ENCODE measurements around the gene UFD1.

GRCh38 chr22:19456541-19456940 is 22.5 kb downstream of the UFD1 start:
- TF ChIP-seq, protein P1, sequence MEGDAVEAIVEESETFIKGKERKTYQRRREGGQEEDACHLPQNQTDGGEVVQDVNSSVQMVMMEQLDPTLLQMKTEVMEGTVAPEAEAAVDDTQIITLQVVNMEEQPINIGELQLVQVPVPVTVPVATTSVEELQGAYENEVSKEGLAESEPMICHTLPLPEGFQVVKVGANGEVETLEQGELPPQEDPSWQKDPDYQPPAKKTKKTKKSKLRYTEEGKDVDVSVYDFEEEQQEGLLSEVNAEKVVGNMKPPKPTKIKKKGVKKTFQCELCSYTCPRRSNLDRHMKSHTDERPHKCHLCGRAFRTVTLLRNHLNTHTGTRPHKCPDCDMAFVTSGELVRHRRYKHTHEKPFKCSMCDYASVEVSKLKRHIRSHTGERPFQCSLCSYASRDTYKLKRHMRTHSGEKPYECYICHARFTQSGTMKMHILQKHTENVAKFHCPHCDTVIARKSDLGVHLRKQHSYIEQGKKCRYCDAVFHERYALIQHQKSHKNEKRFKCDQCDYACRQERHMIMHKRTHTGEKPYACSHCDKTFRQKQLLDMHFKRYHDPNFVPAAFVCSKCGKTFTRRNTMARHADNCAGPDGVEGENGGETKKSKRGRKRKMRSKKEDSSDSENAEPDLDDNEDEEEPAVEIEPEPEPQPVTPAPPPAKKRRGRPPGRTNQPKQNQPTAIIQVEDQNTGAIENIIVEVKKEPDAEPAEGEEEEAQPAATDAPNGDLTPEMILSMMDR (IDR thresholded peaks at IDR 0.05) = no peak
- TF ChIP-seq EZH2phosphoT487 (IDR thresholded peaks at IDR 0.05) (no peak), EZH2 (IDR thresholded peaks at IDR 0.05) (no peak)
